Measurements from ENCODE around the gene ELFN1.

DNA sequence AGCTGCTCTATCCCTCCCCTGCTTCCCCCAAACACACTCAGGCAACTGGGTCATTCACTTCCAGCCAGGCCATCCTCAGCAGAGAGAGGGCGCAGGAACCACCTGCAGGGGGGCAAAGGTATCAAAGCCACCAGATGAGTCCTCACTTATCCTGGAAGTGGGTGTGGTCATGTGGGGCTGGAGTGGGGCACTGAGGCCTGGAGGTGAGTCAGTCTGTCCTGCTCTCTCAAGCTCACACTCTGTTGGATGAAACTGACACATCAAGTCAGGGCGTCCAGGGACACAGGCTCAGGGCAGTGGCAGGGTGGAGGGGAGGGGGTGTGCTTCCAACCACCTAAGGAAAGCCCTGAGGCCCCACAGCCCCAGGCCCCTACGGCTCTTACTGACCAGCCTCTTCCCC lies 8.0 kb upstream of the ELFN1 start:
- TF ChIP-seq, protein P1, sequence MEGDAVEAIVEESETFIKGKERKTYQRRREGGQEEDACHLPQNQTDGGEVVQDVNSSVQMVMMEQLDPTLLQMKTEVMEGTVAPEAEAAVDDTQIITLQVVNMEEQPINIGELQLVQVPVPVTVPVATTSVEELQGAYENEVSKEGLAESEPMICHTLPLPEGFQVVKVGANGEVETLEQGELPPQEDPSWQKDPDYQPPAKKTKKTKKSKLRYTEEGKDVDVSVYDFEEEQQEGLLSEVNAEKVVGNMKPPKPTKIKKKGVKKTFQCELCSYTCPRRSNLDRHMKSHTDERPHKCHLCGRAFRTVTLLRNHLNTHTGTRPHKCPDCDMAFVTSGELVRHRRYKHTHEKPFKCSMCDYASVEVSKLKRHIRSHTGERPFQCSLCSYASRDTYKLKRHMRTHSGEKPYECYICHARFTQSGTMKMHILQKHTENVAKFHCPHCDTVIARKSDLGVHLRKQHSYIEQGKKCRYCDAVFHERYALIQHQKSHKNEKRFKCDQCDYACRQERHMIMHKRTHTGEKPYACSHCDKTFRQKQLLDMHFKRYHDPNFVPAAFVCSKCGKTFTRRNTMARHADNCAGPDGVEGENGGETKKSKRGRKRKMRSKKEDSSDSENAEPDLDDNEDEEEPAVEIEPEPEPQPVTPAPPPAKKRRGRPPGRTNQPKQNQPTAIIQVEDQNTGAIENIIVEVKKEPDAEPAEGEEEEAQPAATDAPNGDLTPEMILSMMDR (IDR thresholded peaks at IDR 0.05), result no peak
- TF ChIP-seq POLR2A (IDR thresholded peaks at IDR 0.05), result no peak

Measured in esophagus squamous epithelium (tissue), 4 donors.